DOHH2 (cell line): ENCODE measurements around the gene LSAMP.

Source experiments
- H3F3A ChIP-seq: fragments of 200-600 bp; sonication (generic), shearing (Covaris generic); 2 replicates; pipeline ENCODE4 v1.6.0; 2016; ENCODE audit warnings: antibody characterized with exemption, mild to moderate bottlenecking; ENCODE audit not compliant: control insufficient read depth, insufficient read depth
- H3K27ac ChIP-seq: fragments of 200-600 bp; sonication (generic); 2 replicates; pipeline ENCODE4 v1.5.1; 2014; ENCODE audit warnings: low read depth, mild to moderate bottlenecking, low read length, moderate library complexity
- H3K27me3 ChIP-seq: fragments of 200-600 bp; sonication (generic); 2 replicates; pipeline ENCODE4 v1.6.1; 2014; ENCODE audit warnings: mild to moderate bottlenecking, low read length, mixed read lengths; ENCODE audit not compliant: control insufficient read depth
- H3K36me3 ChIP-seq: fragments of 200-600 bp; sonication (generic); 2 replicates; pipeline ENCODE4 v1.6.1; 2014; ENCODE audit warnings: mild to moderate bottlenecking, low read length, moderate library complexity, mixed read lengths; ENCODE audit not compliant: control insufficient read depth
- H3K4me1 ChIP-seq: fragments of 200-600 bp; sonication (generic); 2 replicates; pipeline ENCODE4 v1.6.1; 2014; ENCODE audit warnings: mild to moderate bottlenecking, low read length, mixed read lengths; ENCODE audit not compliant: control insufficient read depth
- H3K4me2 ChIP-seq: fragments of 200-600 bp; sonication (generic); 2 replicates; pipeline ENCODE4 v1.6.0; 2014; ENCODE audit warnings: mild to moderate bottlenecking, low read length, moderate library complexity
- H3K4me3 ChIP-seq: fragments of 200-600 bp; sonication (generic); 2 replicates; pipeline ENCODE4 v1.5.1; 2014; ENCODE audit warnings: mild to moderate bottlenecking, low read length, mixed read lengths
- H3K79me2 ChIP-seq: fragments of 200-600 bp; sonication (generic); 2 replicates; pipeline ENCODE4 v1.6.1; 2014; ENCODE audit warnings: mild to moderate bottlenecking, low read length, mixed read lengths; ENCODE audit not compliant: control insufficient read depth
- H3K9me2 ChIP-seq: fragments of 200-600 bp; sonication (generic); replicated peaks from 2 replicates; pipeline ENCODE4 v1.6.1; 2014; ENCODE audit warnings: mild to moderate bottlenecking, low read length, mixed read lengths; ENCODE audit not compliant: control insufficient read depth
- H3K9me3 ChIP-seq: fragments of 200-600 bp; sonication (generic); 2 replicates; pipeline ENCODE4 v1.6.1; 2014; ENCODE audit warnings: antibody characterized with exemption, low read length, mixed read lengths; ENCODE audit not compliant: control insufficient read depth, insufficient read depth
- H4K20me1 ChIP-seq: fragments of 200-600 bp; sonication (generic); 2 replicates; pipeline ENCODE4 v1.6.0; 2014; ENCODE audit warnings: low read depth, mild to moderate bottlenecking, antibody characterized with exemption, low read length, moderate library complexity; ENCODE audit not compliant: control insufficient read depth, insufficient read depth
- EZH2phosphoT487 ChIP-seq: fragments of 200-600 bp; sonication (generic); IDR thresholded peaks from 2 replicates; pipeline ENCODE4 v1.6.1; 2017; ENCODE audit warnings: borderline replicate concordance, mild to moderate bottlenecking, antibody characterized with exemption, low read length, moderate library complexity, mixed read lengths
- TF ChIP-seq, protein P1 (sequence below): fragments of 200-600 bp; sonication (generic); IDR thresholded peaks from one replicate; pipeline ENCODE4 v1.5.1; 2014; ENCODE audit warnings: antibody characterized with exemption, mild to moderate bottlenecking, low read depth, low read length; ENCODE audit not compliant: poor library complexity, severe bottlenecking

LSAMP gene

DNA sequence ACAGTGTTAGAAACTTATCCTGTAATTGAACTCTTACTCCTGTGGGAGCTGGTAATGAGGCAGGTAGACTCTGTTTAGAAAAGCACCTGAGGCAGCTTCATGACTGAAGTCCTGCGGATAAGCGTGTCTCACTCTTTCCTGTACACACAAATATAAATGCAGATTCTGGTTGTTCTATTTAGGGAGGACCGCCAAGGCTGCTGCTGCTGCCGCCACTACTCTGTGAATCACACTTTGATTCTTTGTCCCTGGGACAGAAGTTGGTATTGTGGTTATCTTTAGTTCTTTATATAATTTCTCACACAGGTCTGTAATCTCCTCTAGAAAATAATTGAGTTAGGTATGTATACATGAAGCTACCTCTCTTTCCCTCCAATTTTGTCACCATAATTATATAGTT lies 3.6 kb downstream of the LSAMP start:
- Histone ChIP-seq H3K36me3 (no peaks in the 10 kb centered on the region), H3K4me1 (no peaks in the 10 kb centered on the region), H3K27ac (no peak overlapping the region), H3K79me2 (no peaks in the 10 kb centered on the region), H3K4me2 (no peak overlapping the region), H3K9me2 (no peaks in the 10 kb centered on the region), H3K9me3 (no peaks in the 10 kb centered on the region), H4K20me1 (no peaks in the 10 kb centered on the region), H3K4me3 (no peak overlapping the region), H3K27me3 (no peaks in the 10 kb centered on the region), H3F3A (no peaks in the 10 kb centered on the region)
- TF ChIP-seq EZH2phosphoT487: no peak
- TF ChIP-seq, protein P1, sequence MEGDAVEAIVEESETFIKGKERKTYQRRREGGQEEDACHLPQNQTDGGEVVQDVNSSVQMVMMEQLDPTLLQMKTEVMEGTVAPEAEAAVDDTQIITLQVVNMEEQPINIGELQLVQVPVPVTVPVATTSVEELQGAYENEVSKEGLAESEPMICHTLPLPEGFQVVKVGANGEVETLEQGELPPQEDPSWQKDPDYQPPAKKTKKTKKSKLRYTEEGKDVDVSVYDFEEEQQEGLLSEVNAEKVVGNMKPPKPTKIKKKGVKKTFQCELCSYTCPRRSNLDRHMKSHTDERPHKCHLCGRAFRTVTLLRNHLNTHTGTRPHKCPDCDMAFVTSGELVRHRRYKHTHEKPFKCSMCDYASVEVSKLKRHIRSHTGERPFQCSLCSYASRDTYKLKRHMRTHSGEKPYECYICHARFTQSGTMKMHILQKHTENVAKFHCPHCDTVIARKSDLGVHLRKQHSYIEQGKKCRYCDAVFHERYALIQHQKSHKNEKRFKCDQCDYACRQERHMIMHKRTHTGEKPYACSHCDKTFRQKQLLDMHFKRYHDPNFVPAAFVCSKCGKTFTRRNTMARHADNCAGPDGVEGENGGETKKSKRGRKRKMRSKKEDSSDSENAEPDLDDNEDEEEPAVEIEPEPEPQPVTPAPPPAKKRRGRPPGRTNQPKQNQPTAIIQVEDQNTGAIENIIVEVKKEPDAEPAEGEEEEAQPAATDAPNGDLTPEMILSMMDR: no peak

DNA sequence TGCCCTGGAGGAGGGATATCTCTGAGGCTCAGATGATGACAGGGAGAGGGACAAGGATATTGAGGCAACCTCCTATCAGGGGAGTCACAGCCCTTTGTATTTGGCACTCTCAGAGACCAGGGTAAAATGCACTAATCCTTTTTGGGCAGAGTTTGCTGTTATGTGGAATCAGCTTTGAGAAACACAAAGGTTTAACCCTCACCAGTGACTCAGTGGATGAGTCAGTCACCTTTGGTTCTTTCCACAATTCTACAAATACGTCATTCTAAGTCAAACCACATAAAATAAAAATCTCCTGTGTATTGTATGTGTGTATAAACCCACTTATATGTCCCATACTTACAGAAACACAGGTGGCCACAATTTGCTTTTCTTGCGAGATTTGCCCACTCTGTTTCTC lies 5.1 kb downstream of the LSAMP start:
- no peaks in the 10 kb centered on the region for H3F3A ChIP-seq
- no peak overlapping the region for H3K27ac ChIP-seq
- no peaks in the 10 kb centered on the region for H3K9me3 ChIP-seq
- H3K4me2 ChIP-seq: no peak overlapping the region
- no peaks in the 10 kb centered on the region for H3K36me3 ChIP-seq
- H4K20me1 ChIP-seq: no peaks in the 10 kb centered on the region
- no peaks in the 10 kb centered on the region for H3K4me1 ChIP-seq
- no peaks in the 10 kb centered on the region for H3K27me3 ChIP-seq
- no peaks in the 10 kb centered on the region for H3K9me2 ChIP-seq
- no peak overlapping the region for H3K4me3 ChIP-seq
- no peak for TF ChIP-seq EZH2phosphoT487
- TF ChIP-seq, protein P1: no peak
- H3K79me2 ChIP-seq: no peaks in the 10 kb centered on the region

DNA sequence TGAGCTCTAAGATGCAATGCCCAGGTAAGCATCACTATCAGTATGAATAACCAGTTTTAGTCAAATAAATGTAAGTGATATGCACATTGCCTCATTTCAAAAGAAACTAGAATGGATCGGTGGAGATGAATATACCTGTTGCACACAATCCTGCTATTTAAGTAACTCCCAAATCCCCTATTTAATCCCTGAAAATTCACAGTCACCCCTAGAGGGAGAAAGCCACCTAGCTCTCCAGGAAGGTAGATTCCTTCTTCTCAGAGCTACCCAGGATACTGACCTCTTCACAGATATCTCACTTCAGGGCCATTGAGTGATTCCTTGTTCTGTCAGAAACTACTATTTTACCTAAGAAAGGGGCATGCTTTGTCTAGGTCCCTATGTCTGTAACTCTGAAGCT lies 11.7 kb downstream of the LSAMP start:
- H3K27me3 ChIP-seq: no peaks in the 10 kb centered on the region
- no peak for TF ChIP-seq EZH2phosphoT487
- TF ChIP-seq, protein P1: no peak

DNA sequence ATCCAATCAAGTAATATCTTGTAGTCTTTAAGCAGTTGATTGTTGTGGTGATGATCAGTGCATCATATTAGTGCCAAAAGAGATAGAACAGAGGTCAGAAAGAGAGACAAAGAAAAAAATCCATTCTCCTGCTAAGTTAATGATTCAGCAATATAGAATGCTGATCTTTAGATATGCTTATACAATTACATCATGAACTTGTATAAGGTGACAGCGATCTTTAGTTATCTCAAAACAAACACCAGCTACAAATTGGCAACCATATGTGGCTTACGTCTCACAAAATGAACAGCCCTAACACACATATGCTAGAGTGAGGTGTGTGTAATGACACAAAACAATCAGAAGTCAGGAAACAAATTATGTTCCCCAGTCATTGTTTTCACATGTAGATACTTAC lies 12.5 kb downstream of the LSAMP start:
- Histone ChIP-seq H3K4me3 (no peak overlapping the region), H3K79me2 (no peaks in the 10 kb centered on the region), H3K27me3 (no peaks in the 10 kb centered on the region), H3K4me2 (no peak overlapping the region), H3K4me1 (no peaks in the 10 kb centered on the region), H3K9me2 (no peaks in the 10 kb centered on the region), H3K27ac (no peak overlapping the region), H3K9me3 (no peaks in the 10 kb centered on the region), H4K20me1 (no peaks in the 10 kb centered on the region), H3F3A (no peaks in the 10 kb centered on the region), H3K36me3 (no peaks in the 10 kb centered on the region)
- TF ChIP-seq, protein P1: no peak
- no peak for TF ChIP-seq EZH2phosphoT487

More for the DNA sequence above, 11.7 kb downstream of the LSAMP start:
- no peaks in the 10 kb centered on the region for H3K79me2 ChIP-seq
- H4K20me1 ChIP-seq: no peaks in the 10 kb centered on the region
- no peak overlapping the region for H3K4me3 ChIP-seq
- H3K36me3 ChIP-seq: no peaks in the 10 kb centered on the region
- H3K9me3 ChIP-seq: no peaks in the 10 kb centered on the region
- no peak overlapping the region for H3K4me2 ChIP-seq
- H3F3A ChIP-seq: no peaks in the 10 kb centered on the region
- no peaks in the 10 kb centered on the region for H3K4me1 ChIP-seq
- no peaks in the 10 kb centered on the region for H3K9me2 ChIP-seq
- no peak overlapping the region for H3K27ac ChIP-seq
